EH (cell line): Measurements from ENCODE around the gene MPIG6B.
A peak's percentile ranks its signal among the peaks of the same experiment; 100 is the strongest.

Experiments
- DNase-seq: peaks from one replicate; pipeline ENCODE4 v3.0.0-alpha.2; 2015; ENCODE audit warnings: low read depth

Gene MPIG6B

DNA sequence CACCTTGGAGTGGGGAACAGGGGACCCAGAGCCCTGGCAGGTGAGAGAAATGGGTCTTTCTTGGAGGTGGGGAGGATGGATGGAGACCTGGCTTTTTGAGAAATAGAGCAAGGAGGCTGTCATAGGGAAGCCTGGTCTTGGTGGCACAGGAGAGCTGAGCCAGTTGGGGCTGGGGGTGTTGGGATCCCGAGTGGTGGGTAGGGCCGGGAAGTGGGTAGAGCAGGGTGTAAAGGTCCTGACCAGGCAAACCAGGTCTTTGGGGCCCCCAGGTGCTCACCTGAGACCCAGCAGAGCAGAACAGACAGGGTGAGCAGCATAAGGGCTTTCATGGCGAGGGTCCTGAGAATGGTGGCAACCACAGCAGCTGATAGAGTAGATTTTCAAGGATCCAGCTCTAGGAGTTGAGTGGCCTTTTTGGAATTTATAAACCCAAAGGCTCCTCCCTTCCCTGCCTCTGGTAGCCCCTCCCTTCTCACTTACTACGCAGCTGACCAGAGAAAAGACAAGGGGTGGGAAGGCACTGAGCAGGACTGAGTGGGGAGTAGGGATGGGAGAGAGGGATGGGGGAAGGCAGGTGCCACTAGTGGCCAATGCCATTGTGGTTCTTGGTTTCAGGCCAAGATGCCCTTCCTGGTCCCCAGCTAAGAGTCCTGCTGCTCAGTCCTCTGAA is 1.7 kb upstream of the MPIG6B start, which contains the start of gene LY6G6C:
LY6G6C (minus strand) TSS at position 396 of the 670 bp plus-strand sequence; CDS start at position 329, 67 bp downstream.
- DNase-seq, result peak; percentile 25

- DNase-seq, result no peak
These were observed 1.0 kb upstream of the MPIG6B start for GRCh38 chr6:31722173-31722572.

- DNase-seq, result no peak
These were observed 963 bp downstream of the MPIG6B start for GRCh38 chr6:31723980-31724691.

- DNase-seq, result no peak
These were observed 2.6 kb downstream of the MPIG6B start for GRCh38 chr6:31725502-31726350.

DNA sequence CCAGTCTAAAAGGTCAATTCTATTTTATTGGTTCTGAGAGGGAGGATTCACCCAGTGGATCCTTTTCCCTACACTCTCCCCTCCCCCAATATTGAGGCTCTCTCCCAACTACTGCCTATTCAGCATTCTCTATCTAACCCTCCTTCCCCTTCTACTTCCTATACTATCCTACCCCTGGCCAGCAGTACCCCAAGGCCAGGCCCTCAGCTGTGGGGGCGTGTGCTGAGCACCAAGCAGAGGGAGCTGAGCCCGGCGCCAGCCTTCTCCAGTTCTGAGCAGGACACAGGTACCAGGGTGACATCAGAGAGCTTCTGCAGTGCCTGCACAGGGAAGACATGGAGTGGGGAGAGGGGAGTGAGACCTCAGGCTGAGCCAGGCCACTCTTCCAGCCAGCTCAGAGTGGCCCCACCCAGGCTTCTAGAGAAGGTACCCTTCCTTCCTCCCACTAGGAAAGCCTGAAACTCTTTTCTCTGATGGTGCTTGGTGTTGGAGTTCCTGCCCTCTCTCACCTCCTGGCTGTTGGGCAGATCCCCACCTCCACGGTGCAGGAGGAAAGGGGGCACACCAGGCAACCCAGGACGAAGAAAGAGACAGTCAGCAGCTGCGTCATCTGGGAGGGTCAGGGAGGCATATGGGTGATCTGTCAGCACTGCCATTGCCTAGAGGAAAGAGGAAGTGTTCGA is 4.0 kb downstream of the MPIG6B start:
- DNase-seq, result no peak

DNA sequence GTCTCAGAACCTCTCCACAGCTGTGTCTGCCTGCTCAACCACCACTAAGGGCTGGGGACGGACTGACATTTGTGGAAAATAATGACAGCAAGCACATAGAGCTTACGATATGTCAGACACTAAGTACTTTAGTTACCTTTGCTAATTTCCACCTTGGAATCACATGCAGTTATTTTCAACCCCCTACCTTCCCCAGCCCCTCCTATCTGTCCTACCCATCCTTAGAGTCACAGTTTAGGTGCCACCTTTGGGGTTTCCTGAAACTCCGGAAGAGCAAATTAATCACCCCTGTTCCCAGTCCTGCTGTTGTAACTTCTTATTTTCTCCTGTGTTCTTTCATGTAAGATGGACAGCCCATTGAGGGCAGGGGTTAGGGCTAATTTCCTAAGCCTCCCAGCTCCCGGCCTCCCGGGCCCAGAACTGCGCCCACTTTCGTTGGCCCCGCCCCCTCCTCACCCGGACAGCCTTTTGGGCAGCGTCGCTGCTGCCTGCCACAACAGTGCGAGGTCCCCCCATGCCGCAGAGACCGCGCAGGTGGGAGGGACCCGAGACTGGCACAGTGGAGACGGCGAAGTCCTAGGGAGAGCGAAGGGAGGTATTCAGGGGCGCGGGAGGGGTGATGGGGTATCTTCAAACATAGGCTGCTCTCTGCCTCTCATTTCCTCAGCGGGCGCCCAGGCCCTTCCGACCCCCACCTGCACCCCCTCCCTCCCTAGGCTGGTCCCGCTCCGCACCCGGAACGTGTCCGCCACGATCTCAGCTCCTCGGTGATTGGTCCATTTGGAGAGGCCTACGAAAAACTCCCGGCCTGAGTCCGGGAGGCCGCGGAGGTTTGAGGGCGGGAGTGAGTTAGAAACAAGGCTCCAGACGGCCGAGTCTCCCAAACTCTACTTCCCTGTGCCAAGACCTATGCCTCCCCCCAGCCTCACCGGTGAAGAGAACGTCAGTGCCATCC is 4.8 kb downstream of the MPIG6B start:
- DNase-seq, result peak; percentile 11

GRCh38 chr6:31728767-31729514 is 5.8 kb downstream of the MPIG6B start, which contains the start of gene DDAH2:
Gene DDAH2 (minus strand): TSS chr6:31729299. CDS start chr6:31729161, 138 bp downstream.
- no peak for DNase-seq

GRCh38 chr6:31729515-31729978 is 6.4 kb downstream of the MPIG6B start:
- DNase-seq, result peak; percentile 91

DNA sequence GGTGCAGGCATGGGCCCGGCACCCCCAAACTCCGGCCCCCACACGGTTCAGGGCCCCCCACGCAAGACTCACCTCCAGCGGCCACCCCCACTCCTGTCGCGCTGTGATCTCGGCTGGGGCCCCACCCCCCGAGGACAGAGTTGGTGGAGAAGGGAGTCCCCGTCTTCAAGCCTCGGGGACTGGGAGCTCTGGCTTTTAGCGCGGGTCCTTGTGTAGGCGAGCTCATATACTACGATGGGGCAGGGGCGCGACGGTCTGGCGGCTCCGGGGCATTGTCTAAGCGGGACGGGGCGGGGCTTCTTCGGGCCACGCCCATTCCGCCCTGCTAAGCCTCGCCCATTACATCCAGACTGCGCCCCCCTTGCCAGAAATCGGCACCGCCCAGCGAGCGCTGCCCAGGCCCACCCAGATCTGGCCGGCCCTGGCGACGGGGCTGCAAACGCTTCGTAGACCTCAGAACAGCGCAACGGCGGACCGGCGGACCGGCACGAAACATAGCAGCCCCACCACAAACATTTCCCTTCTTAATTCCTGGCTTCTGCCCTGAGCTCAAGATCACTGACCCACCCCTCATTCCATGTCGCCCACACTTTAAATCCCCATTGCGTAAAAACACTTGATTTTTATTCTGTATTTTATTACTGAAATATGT is 6.9 kb downstream of the MPIG6B start:
- DNase-seq, result peak; percentile 90

DNA sequence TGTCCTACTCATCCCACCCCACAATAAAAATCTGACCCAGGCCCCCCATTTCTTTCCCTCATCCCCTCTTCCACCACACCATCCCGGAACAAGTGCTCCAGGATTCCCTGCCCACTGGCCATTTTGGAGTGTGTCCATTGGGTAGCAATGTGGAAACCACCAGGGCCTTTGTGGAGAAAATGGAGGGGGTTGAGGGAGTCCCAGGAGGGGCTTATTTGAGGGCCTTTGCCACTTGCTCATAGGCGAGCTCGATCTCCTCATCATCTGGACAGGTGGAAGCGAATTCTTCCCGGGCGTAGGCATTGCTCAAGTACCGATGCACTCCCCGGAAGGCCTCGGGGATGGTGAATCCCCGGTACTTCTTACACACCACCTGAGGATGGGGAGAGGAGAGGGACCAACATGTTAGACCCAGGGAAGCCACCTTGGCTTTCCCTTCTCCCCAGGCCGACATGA is 7.5 kb downstream of the MPIG6B start:
- no peak for DNase-seq

- DNase-seq, result no peak
These were observed 8.9 kb downstream of the MPIG6B start for GRCh38 chr6:31732029-31732428.

GRCh38 chr6:31733734-31734133 is 10.6 kb downstream of the MPIG6B start:
- DNase-seq, result no peak

GRCh38 chr6:31734247-31734820 is 11.2 kb downstream of the MPIG6B start:
- no peak for DNase-seq

GRCh38 chr6:31734821-31735406 is 11.7 kb downstream of the MPIG6B start:
- DNase-seq, result peak; percentile 87

DNA sequence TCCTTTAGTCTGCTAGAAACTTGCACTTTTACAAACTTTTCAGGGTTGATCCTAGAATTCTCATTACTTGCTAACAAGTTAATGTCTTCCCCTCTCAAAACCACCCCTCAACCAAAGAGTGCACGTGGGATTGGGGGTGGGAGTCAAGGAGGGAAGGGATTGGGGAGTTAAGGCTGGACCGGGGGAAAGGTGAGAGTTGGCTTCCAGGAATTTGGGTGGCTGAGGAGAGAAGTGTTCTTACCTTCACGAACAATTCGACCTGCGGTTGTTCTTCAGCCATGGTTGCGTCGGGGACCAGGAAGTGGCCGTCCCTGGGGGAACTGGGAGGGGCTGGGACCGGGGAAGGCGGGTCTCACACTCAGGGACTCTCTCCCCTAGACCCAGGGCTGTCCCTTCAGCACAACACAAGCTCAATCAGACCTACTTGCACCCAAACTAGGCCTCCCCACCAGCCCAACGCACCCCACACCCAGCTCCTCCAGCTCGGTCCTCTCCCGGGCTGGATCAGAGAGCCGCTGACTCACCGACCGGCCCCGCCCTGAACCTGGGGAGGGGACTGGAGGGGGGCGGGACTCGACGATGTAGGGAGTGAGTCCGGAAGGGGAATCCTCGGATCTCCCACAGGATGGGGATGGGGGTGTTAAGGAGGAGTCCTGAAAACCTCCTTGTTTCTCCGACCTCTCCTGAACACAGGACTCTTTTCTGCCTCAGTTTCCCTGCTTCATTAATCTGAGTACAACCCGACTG is 13.0 kb downstream of the MPIG6B start, which contains the start of gene CLIC1:
CLIC1 (minus strand) TSS at position 510 of the 747 bp plus-strand sequence; CDS start at position 280, 230 bp downstream.
- peak; percentile 89 for DNase-seq

- no peak for DNase-seq
These were observed 13.7 kb downstream of the MPIG6B start for GRCh38 chr6:31736768-31737314.

- DNase-seq, result no peak
These were observed 14.3 kb downstream of the MPIG6B start for GRCh38 chr6:31737315-31737990.
